Fibroblast of lung (primary cell): Measurements from ENCODE around the gene ZC3H12C. TPM values are rescaled to one million over a fixed set of nuclear protein-coding genes. Genes with fewer than 3 reads are reported as not detected.

Experiments used
- DNase-seq, 2 donors: peaks; one replicate each; pipeline versions ENCODE4 v3.0.0 to v3.0.0-alpha.2; 2010; ENCODE audit warnings: low read depth in 2 of 2
- H2AFZ ChIP-seq: 2 replicates; pipeline ENCODE4 v1.5.1; 2012; ENCODE audit warnings: low read length, control low read depth, inconsistent platforms
- H3K27ac ChIP-seq: 2 replicates; pipeline ENCODE4 v1.5.1; 2011; ENCODE audit warnings: low read length, control low read depth; ENCODE audit not compliant: insufficient read depth
- H3K27me3 ChIP-seq: 2 replicates; pipeline ENCODE4 v1.5.1; 2011; ENCODE audit warnings: mild to moderate bottlenecking, low read length; ENCODE audit not compliant: control insufficient read depth, insufficient read depth
- H3K36me3 ChIP-seq: 2 replicates; pipeline ENCODE4 v1.5.1; 2011; ENCODE audit warnings: low read length; ENCODE audit not compliant: control insufficient read depth, insufficient read depth
- H3K4me1 ChIP-seq: 2 replicates; pipeline ENCODE4 v1.5.1; 2011; ENCODE audit warnings: low read length; ENCODE audit not compliant: control insufficient read depth, insufficient read depth; ENCODE audit errors: extremely low read depth
- H3K4me2 ChIP-seq: 2 replicates; pipeline ENCODE4 v1.5.1; 2011; ENCODE audit warnings: low read length, control low read depth; ENCODE audit not compliant: insufficient read depth; ENCODE audit errors: extremely low read depth
- H3K4me3 ChIP-seq, 4 experiments: fragments of 200-600 bp in 1 of 4; sonication (generic) in 1 of 4; replicated peaks in 1 of 4; 2 replicates each; pipeline ENCODE4 v1.5.1; 2011 to 2016; ENCODE audit warnings: low read length in 4 of 4, low read depth in 3 of 4, mild to moderate bottlenecking in 3 of 4, control low read depth in 2 of 4, inconsistent platforms in 1 of 4, mixed read lengths in 1 of 4; ENCODE audit not compliant: insufficient read depth in 1 of 4; ENCODE audit errors: control extremely low read depth in 1 of 4
- H3K79me2 ChIP-seq: 2 replicates; pipeline ENCODE4 v1.5.1; 2012; ENCODE audit warnings: mild to moderate bottlenecking, low read length, inconsistent platforms; ENCODE audit not compliant: control insufficient read depth, insufficient read depth
- H3K9ac ChIP-seq: 2 replicates; pipeline ENCODE4 v1.5.1; 2011; ENCODE audit warnings: mild to moderate bottlenecking, low read length, control low read depth; ENCODE audit not compliant: insufficient read depth
- H3K9me3 ChIP-seq: 2 replicates; pipeline ENCODE4 v1.5.1; 2012; ENCODE audit warnings: low read depth, low read length; ENCODE audit not compliant: control insufficient read depth, insufficient read depth
- H4K20me1 ChIP-seq: 2 replicates; pipeline ENCODE4 v1.5.1; 2011; ENCODE audit warnings: low read length; ENCODE audit not compliant: control insufficient read depth, insufficient read depth; ENCODE audit errors: extremely low read depth
- EZH2 ChIP-seq: IDR thresholded peaks from 2 replicates; pipeline ENCODE4 v1.5.1; 2012; ENCODE audit warnings: low read length, control low read depth, mild to moderate bottlenecking; ENCODE audit errors: missing control alignments
- polyA minus RNA-seq: library from RNA; depleted of rRNA, polyadenylated mRNA; stranded (reverse); fragments of >200 nt; gene quantifications from 2 replicates; pipeline ENCODE4 v1.2.3, GENCODE V29; 2011; ENCODE audit warnings: low replicate concordance
- polyA plus RNA-seq, 2 donors: library from polyadenylated mRNA; depleted of rRNA in 1 of 2; stranded (reverse) in 1 of 2; unstranded in 1 of 2; fragments of >200 nt; gene quantifications; 2 replicates each; pipeline ENCODE4 v1.2.1, GENCODE V29; 2011 to 2012; ENCODE audit warnings: missing spikeins in 1 of 2
- total RNA-seq: library from RNA; depleted of rRNA; stranded (reverse); fragments of >200 nt; gene quantifications from 2 replicates; pipeline ENCODE4 v1.2.1, GENCODE V29; 2014
- TF ChIP-seq, protein P1 (sequence below), 2 donors: IDR thresholded peaks in 1 of 2; conservative IDR thresholded peaks in 1 of 2; 1 replicate in 1 of 2; 2 replicates in 1 of 2; pipeline ENCODE4 v1.5.1; 2011 to 2012; ENCODE audit warnings: low read length in 2 of 2, control low read depth in 1 of 2, inconsistent platforms in 1 of 2, low read depth in 1 of 2, mild to moderate bottlenecking in 1 of 2

ZC3H12C gene
- total RNA-seq = 8.5 and 10.1 TPM in 2 replicates
- 7.2 and 8.2 TPM in 2 replicates for polyA plus RNA-seq
- polyA plus RNA-seq (2012) = 3.0 and 3.3 TPM in 2 replicates
- 6.0 and 10.0 TPM in 2 replicates for polyA minus RNA-seq

- Histone ChIP-seq H3K36me3 (no peaks in the 10 kb centered on the region), H3K9me3 (no peaks in the 10 kb centered on the region), H4K20me1 (no peaks in the 10 kb centered on the region), H3K9ac (peak within 1 kb of the TSS; percentile 97), H3K4me2 (peak within 1 kb of the TSS; percentile 92), H3K27ac (peak within 1 kb of the TSS; percentile 95), H3K4me1 (peaks cover 3% of the 10 kb centered on the region), H3K27me3 (no peaks in the 10 kb centered on the region), H3K79me2 (peaks cover 39% of the 10 kb centered on the region), H3K4me3 (peak within 1 kb of the TSS; percentile 69 to 87 (median 83)), H2AFZ (peak within 1 kb of the TSS; percentile 87)
- TF ChIP-seq EZH2 = no peak
- TF ChIP-seq, protein P1, sequence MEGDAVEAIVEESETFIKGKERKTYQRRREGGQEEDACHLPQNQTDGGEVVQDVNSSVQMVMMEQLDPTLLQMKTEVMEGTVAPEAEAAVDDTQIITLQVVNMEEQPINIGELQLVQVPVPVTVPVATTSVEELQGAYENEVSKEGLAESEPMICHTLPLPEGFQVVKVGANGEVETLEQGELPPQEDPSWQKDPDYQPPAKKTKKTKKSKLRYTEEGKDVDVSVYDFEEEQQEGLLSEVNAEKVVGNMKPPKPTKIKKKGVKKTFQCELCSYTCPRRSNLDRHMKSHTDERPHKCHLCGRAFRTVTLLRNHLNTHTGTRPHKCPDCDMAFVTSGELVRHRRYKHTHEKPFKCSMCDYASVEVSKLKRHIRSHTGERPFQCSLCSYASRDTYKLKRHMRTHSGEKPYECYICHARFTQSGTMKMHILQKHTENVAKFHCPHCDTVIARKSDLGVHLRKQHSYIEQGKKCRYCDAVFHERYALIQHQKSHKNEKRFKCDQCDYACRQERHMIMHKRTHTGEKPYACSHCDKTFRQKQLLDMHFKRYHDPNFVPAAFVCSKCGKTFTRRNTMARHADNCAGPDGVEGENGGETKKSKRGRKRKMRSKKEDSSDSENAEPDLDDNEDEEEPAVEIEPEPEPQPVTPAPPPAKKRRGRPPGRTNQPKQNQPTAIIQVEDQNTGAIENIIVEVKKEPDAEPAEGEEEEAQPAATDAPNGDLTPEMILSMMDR (conservative IDR thresholded peaks at IDR 0.05 in 1 of 2, IDR thresholded peaks at IDR 0.05 in 1 of 2; ENCODE audit: low read depth in 1 of 2, low read length in 2 of 2) = peak; percentile 32 to 36
- peak; percentile 85 to 93 for DNase-seq
Observed at GRCh38 chr11:110092515-110093406, at the start of gene ZC3H12C. Gene ZC3H12C (plus strand): TSS chr11:110093392. CDS start chr11:110093412, 20 bp downstream.

DNA sequence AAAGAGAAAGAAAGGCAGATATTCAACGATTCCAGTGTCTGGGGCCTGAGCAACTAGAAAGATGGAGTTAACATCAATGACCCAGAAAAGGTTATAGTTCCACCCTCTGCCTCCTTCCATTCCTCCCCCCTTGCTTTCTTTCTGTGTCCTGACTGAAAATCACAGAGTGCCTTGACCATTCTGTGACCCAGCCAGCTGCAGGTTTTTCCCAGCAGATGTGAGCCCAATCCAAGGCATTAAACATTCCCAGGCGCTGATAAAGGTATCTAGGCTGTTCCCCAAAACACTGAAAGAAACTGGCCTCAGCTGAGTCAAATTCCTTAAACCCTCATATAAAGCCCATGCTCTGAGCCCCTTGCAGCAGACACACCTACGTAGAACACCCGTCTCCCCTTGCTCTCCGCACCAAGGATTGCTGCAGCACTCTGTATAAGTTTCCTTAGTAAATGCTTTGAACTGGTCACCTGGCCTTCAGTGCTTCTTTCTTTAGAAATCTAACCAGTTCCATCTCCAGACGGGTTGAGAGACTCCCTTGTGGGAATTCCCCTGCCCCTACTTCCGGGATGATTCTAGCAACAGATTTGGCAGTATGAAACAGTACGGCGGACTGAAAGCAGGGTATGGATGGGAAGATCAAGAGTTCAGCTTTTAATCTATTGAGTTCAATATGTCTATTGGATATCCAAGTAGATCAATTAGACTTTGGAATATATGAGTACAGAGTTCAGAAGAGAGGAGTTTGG, 48.8 kb upstream of the ZC3H12C start:
- Histone ChIP-seq H3K9ac (no peak overlapping the region), H3K4me1 (no peaks in the 10 kb centered on the region), H3K4me2 (no peak overlapping the region), H2AFZ (no peak overlapping the region), H3K36me3 (no peaks in the 10 kb centered on the region), H3K9me3 (no peaks in the 10 kb centered on the region), H4K20me1 (no peaks in the 10 kb centered on the region), H3K27ac (no peak overlapping the region), H3K4me3 (no peak overlapping the region), H3K79me2 (no peaks in the 10 kb centered on the region), H3K27me3 (no peaks in the 10 kb centered on the region)
- TF ChIP-seq EZH2 = no peak
- TF ChIP-seq, protein P1 (conservative IDR thresholded peaks at IDR 0.05 in 1 of 2, IDR thresholded peaks at IDR 0.05 in 1 of 2; ENCODE audit: low read depth in 1 of 2, low read length in 2 of 2) = no peak
- no peak for DNase-seq

DNA sequence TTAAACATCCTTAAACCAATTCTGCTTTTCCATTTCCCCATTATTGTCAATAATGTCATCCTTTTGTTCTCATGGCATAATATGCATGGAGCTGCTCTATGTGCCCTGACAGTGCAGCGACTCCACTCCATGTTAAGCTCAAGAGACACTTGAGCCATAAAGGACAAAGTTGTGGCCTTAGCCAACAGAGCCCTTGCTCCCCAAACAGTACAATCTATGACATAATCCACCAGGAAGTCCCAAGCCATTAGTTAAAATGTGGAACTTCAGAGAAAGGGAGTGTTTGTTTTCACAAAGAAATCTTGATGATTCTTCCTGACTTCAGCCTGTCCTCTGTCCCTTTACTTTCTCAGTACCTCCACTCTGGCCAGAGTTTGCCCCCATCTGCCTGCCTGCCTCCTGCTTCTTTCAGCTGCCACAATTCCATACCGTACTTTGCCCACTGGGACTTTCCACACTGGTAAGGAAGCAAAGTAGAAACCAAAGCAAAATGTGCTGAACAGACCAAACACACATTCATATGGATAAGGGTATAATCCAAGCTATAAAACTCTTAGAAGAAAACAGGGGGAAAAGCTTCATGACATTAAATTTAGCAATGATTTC, 46.3 kb upstream of the ZC3H12C start:
- Histone ChIP-seq H3K4me2 (no peak overlapping the region), H3K9me3 (no peaks in the 10 kb centered on the region), H3K4me3 (no peak overlapping the region), H3K4me1 (no peaks in the 10 kb centered on the region), H2AFZ (no peak overlapping the region), H3K27me3 (no peaks in the 10 kb centered on the region), H3K36me3 (no peaks in the 10 kb centered on the region), H3K9ac (no peak overlapping the region), H3K27ac (no peak overlapping the region), H3K79me2 (no peaks in the 10 kb centered on the region), H4K20me1 (no peaks in the 10 kb centered on the region)
- DNase-seq = no peak
- no peak for TF ChIP-seq EZH2
- TF ChIP-seq, protein P1 (conservative IDR thresholded peaks at IDR 0.05 in 1 of 2, IDR thresholded peaks at IDR 0.05 in 1 of 2; ENCODE audit: low read depth in 1 of 2, low read length in 2 of 2) = no peak
